ENCODE results near the gene IQCN. TPM values are rescaled to one million over a fixed set of nuclear protein-coding genes. Genes with fewer than 3 reads are reported as not detected.
A peak's percentile ranks its signal among the peaks of the same experiment; 100 is the strongest.

Gene IQCN
- total and polyA plus RNA-seq, 12 donors: 0.17 to 7.8 (median 0.96) TPM

- intact Hi-C loops (cut with DNase I): no loop called here
- 4% methylated on average over 46 of the region's 46 CpGs for WGBS, 2 donors
- no peaks in the 10 kb centered on the region for H3K36me3 ChIP-seq
- ATAC-seq: no peak
- H3K27me3 ChIP-seq: peaks cover 4 to 74% (median 70%) of the 10 kb centered on the region in 7 donors
- H3K9me3 ChIP-seq: peaks cover 0 to 13% (median 6%) of the 10 kb centered on the region in 11 donors
- TF ChIP-seq, protein P1, sequence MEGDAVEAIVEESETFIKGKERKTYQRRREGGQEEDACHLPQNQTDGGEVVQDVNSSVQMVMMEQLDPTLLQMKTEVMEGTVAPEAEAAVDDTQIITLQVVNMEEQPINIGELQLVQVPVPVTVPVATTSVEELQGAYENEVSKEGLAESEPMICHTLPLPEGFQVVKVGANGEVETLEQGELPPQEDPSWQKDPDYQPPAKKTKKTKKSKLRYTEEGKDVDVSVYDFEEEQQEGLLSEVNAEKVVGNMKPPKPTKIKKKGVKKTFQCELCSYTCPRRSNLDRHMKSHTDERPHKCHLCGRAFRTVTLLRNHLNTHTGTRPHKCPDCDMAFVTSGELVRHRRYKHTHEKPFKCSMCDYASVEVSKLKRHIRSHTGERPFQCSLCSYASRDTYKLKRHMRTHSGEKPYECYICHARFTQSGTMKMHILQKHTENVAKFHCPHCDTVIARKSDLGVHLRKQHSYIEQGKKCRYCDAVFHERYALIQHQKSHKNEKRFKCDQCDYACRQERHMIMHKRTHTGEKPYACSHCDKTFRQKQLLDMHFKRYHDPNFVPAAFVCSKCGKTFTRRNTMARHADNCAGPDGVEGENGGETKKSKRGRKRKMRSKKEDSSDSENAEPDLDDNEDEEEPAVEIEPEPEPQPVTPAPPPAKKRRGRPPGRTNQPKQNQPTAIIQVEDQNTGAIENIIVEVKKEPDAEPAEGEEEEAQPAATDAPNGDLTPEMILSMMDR (IDR thresholded peaks at IDR 0.05): no peak
- peaks cover under 1 to 17% (median 11%) of the 10 kb centered on the region in 9 donors for H3K4me1 ChIP-seq
- H3K4me3 ChIP-seq: no peak overlapping the region
- H3K27ac ChIP-seq: no peak overlapping the region
- no peak for DNase-seq
Measured at GRCh38 chr19:18232540-18233223, 41.6 kb downstream of the IQCN start.

GRCh38 chr19:18231775-18232174, 42.5 kb downstream of the IQCN start:
- TF ChIP-seq, protein P1 (IDR thresholded peaks at IDR 0.05): no peak
- ATAC-seq: peak in 2 of 8 donors; percentile 6 to 51
- Histone ChIP-seq H3K4me1 (peaks cover 3 to 20% (median 14%) of the 10 kb centered on the region in 9 donors), H3K27ac (no peak overlapping the region), H3K4me3 (no peak overlapping the region), H3K9me3 (peaks cover 0 to 13% (median 6%) of the 10 kb centered on the region in 11 donors), H3K27me3 (peaks cover 8 to 80% (median 69%) of the 10 kb centered on the region in 7 donors), H3K36me3 (no peaks in the 10 kb centered on the region)
- intact Hi-C loops (cut with DNase I): no loop called here
- WGBS, 2 donors: 24 to 25% methylated on average over 4 of the region's 4 CpGs
- no peak for DNase-seq

- no peaks in the 10 kb centered on the region for H3K36me3 ChIP-seq
- no peak for DNase-seq
- H3K27ac ChIP-seq: no peak overlapping the region
- peaks cover 8 to 87% (median 70%) of the 10 kb centered on the region in 7 donors for H3K27me3 ChIP-seq
- ATAC-seq: peak in 2 of 8 donors; percentile 10 to 34
- TF ChIP-seq, protein P1 (IDR thresholded peaks at IDR 0.05): no peak
- H3K4me3 ChIP-seq: no peak overlapping the region
- intact Hi-C loops (cut with DNase I): no loop called here
- H3K4me1 ChIP-seq: peaks cover 3 to 24% (median 18%) of the 10 kb centered on the region in 9 donors
- peaks cover 0 to 13% (median 6%) of the 10 kb centered on the region in 11 donors for H3K9me3 ChIP-seq
- 54 to 60% methylated on average over 18 of the region's 18 CpGs for WGBS, 2 donors
Measured at GRCh38 chr19:18230941-18231734, 43.1 kb downstream of the IQCN start.

GRCh38 chr19:18229915-18230314, 44.3 kb downstream of the IQCN start:
- 81 to 87% methylated on average over 4 of the region's 4 CpGs for WGBS, 2 donors
- TF ChIP-seq, protein P1 (IDR thresholded peaks at IDR 0.05): no peak
- Histone ChIP-seq H3K27me3 (peaks cover 11 to 92% (median 76%) of the 10 kb centered on the region in 7 donors), H3K4me1 (peaks cover 14 to 36% (median 31%) of the 10 kb centered on the region in 9 donors), H3K36me3 (no peaks in the 10 kb centered on the region), H3K27ac (no peak overlapping the region), H3K9me3 (peaks cover 0 to 13% (median 6%) of the 10 kb centered on the region in 11 donors), H3K4me3 (no peak overlapping the region)
- ATAC-seq (no peak), DNase-seq (no peak)
- intact Hi-C loops (cut with DNase I): no loop called here
